Measurements from ENCODE around the gene ZNF396.

DNA sequence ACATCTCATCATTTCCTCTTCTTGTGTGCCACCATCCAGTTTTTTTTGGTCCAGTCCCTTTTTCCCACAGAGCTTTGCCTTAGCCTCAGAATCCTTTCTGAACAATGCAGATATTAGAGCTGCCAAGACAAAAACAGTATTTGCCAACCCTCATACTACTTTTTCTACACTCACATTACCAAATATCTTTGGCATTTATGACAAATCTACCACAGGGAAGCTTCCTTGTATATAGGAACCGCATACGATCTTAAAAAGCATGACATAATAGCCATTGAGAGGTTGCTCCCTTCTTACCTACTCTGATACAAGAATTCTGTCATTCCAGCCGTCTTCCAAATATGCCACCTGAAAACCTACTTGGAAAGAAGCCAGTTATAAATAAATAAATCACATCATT lies 42.3 kb downstream of the ZNF396 start:
- TF ChIP-seq CTCF (IDR thresholded peaks at IDR 0.05; ENCODE audit: poor library complexity) = no peak
- TF ChIP-seq EZH2 (IDR thresholded peaks at IDR 0.05; ENCODE audit: borderline replicate concordance) = no peak
- no peak for TF ChIP-seq EZH2phosphoT487 (IDR thresholded peaks at IDR 0.05; ENCODE audit: low read depth, severe bottlenecking, unreplicated experiment)

Measured in hepatocyte (in vitro differentiated cells).